HUES6 (cell line): ENCODE data around the gene RAB11FIP5.
A peak's percentile ranks its signal among the peaks of the same experiment; 100 is the strongest.

Experiments used
- H3K27ac ChIP-seq: 2 replicates; pipeline ENCODE4 v1.7.0; 2013; ENCODE audit warnings: low read depth, mild to moderate bottlenecking, low read length, inconsistent platforms
- H3K27me3 ChIP-seq: 2 replicates; pipeline ENCODE4 v1.6.1; 2013; ENCODE audit warnings: low read length; ENCODE audit not compliant: control insufficient read depth, insufficient read depth
- H3K36me3 ChIP-seq: 2 replicates; pipeline ENCODE4 v1.6.1; 2013; ENCODE audit warnings: low read length; ENCODE audit not compliant: control insufficient read depth, insufficient read depth
- H3K4me1 ChIP-seq: 2 replicates; pipeline ENCODE4 v1.6.1; 2013; ENCODE audit warnings: low read length; ENCODE audit not compliant: control insufficient read depth, insufficient read depth
- H3K4me3 ChIP-seq: 2 replicates; pipeline ENCODE4 v1.5.1; 2013; ENCODE audit warnings: low read depth, low read length
- H3K9ac ChIP-seq: one replicate; pipeline ENCODE4 v1.6.1; 2013; ENCODE audit warnings: mild to moderate bottlenecking, low read length
- H3K9me3 ChIP-seq: 2 replicates; pipeline ENCODE4 v1.6.1; 2013; ENCODE audit warnings: low read depth, low read length; ENCODE audit not compliant: control insufficient read depth, insufficient read depth

RAB11FIP5 gene, protein sequence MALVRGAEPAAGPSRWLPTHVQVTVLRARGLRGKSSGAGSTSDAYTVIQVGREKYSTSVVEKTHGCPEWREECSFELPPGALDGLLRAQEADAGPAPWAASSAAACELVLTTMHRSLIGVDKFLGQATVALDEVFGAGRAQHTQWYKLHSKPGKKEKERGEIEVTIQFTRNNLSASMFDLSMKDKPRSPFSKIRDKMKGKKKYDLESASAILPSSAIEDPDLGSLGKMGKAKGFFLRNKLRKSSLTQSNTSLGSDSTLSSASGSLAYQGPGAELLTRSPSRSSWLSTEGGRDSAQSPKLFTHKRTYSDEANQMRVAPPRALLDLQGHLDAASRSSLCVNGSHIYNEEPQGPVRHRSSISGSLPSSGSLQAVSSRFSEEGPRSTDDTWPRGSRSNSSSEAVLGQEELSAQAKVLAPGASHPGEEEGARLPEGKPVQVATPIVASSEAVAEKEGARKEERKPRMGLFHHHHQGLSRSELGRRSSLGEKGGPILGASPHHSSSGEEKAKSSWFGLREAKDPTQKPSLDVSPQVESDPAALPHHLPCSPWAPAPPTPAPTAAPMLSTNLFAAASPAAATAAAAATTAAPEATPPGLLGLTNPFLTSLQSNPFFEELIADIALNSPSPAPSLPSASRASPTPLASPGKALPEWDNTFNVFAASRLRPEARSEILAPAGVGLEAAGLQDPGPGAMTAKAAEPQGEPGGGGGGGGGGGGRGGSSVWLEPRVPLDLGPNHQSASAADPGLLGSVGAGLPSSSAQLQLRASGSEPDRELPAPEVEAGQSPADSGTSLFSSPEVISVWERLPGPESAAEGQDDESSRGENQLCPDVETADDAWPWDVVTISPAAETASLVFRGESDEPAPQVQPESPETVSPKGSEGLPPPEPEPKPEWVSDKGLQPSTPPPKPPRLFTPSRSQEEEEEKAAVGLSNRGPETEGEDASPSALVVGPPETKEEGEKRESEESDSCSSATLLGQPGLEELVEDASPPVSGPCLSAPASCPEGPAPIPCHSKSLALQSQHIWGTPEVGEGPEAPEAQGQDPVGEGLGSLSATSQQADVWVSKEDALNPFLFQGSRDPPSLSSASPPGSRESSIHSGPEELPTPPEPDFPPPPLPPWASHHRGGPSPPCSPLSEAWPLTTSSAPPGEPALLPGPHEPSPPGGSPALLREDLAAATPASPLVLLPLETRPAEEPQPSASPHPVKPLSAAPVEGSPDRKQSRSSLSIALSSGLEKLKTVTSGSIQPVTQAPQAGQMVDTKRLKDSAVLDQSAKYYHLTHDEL (N-terminal part only)

DNA sequence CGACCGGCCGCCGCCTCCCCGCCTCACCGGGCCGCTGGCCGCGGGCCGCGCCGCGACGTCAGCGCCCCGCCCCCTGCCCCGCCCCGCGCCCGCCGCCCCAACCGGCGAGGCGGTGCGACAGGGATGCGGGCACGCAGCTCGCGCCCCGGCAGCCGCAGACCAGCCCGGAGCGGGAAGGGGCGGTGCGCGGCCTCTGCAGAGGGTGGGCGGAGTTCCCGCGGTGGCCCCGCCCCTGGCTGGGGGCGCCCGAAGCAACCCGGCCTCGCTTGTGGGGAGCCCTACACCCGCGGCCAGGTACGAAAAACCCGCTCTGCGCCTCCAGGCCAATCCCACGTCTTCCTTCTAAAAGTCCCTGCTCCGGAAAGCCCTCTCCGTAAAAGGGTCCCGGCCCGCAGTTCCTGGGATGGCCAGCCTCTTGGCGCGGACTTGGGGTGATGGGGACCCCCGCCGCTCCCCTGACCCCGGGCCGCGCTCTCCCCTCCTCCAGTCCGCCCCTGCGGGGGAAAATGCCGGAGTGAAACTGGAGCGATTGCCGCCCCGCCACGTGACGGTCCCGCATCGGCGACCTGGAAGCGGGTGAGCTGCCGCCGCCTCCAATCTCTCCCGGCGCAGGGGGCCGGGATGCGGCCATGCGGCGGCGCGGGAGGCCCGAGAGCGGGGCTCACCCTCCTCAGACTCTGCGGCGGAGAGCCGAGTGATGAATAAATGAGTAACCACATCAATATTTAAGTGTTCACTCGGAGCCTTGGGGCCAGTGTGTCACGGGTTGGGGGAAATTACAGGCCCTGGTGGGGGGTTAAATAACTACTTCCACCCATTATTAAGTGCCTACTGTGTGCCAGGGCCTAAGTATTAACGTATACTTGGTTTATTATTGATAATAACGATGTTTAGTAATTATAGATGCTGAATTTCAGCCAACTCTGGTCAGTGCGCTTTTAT is at the start of gene RAB11FIP5:
Gene RAB11FIP5, minus strand, starts transcription at position 36 of the 942 bp plus-strand sequence. CDS start 171 bp downstream, outside the sequence.
- Histone ChIP-seq H3K4me3 (peak within 1 kb of the TSS; percentile 71), H3K9ac (peak within 1 kb of the TSS; percentile 72), H3K27ac (peak within 1 kb of the TSS; percentile 64; the same call in 1 of the 2 replicates), H3K9me3 (peaks cover 8% of the 10 kb centered on the region; the same call in 1 of the 2 replicates), H3K27me3 (peaks cover 11% of the 10 kb centered on the region), H3K36me3 (no peaks in the 10 kb centered on the region), H3K4me1 (peaks cover 10% of the 10 kb centered on the region)

DNA sequence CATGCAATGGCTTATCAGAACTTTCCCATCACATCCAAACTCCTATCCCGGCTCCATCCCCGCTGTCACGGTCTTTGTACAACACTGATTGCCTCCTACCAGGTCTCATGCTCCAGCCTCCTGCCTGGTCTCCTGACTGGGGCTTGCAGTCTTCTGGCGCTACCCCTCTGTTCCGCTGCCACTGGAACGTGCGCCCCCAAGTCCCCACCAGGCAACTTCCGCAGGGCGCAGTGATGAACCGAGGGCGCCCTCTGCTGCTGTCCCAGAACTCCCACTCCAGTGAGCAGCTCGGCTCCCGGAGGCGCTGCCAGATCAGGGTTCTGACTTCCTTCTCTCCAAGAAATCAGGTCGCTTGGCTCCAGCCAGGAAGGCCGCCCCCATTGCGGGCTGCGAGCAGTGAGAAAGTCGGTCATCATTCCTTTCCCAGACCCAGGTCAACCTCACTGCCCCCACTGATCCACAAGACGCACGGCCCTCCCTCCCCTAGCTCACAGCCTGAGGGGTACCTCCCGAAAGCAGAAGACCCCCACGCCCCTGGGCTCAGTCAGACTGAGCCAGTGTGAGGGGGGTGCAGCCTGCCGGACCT is 43.9 kb upstream of the RAB11FIP5 start:
- H3K27me3 ChIP-seq, result peaks cover 16% of the 10 kb centered on the region
- H3K9me3 ChIP-seq, result no peaks in the 10 kb centered on the region
- peak overlapping the region; percentile 55 for H3K4me3 ChIP-seq
- H3K4me1 ChIP-seq, result no peaks in the 10 kb centered on the region
- H3K9ac ChIP-seq, result peak overlapping the region; percentile 30
- H3K36me3 ChIP-seq, result no peaks in the 10 kb centered on the region
- H3K27ac ChIP-seq, result no peak overlapping the region

DNA sequence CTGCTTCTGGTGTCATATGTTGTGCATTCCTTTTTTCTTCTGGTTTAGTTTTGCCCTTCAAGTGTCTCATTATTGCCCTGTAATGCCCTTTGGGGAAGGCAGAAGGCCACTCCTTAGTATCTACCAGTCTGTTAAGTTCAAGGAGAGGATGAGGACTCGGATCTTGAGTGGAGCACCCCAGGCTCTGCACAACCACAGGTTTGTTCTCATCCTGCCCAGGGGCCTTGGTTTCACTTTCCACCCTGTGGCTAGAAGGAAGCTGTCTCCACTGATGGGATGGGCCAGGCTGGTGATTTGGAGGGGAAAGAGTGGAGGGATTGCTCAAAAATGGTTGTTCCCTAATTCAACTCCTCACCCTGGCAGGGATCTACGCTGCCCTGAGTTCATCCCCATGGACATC is 30.2 kb upstream of the RAB11FIP5 start:
- Histone ChIP-seq H3K9ac (no peak overlapping the region), H3K4me1 (no peaks in the 10 kb centered on the region), H3K9me3 (no peaks in the 10 kb centered on the region), H3K27me3 (no peaks in the 10 kb centered on the region), H3K4me3 (no peak overlapping the region), H3K36me3 (no peaks in the 10 kb centered on the region), H3K27ac (no peak overlapping the region)

DNA sequence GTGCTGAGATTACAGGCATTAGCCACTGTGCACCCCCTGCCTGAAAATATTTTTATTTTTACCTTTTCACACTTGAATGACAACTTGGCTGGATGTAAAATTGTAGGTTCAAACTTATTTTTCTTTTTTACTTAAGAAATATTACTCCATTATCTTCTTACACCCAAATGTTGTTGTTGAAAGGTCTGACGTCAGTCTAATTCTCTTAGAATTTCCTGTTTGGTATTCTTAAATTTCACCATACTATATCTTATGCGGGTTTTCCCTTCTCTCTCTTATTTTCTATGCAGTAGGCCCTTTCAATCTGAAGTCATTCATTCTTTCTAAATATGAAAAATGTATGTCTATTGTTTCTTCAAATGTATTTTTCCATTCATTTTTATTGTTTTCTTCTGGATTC is 29.1 kb upstream of the RAB11FIP5 start:
- no peaks in the 10 kb centered on the region for H3K4me1 ChIP-seq
- H3K27me3 ChIP-seq, result no peaks in the 10 kb centered on the region
- no peak overlapping the region for H3K27ac ChIP-seq
- no peak overlapping the region for H3K9ac ChIP-seq
- no peaks in the 10 kb centered on the region for H3K36me3 ChIP-seq
- H3K9me3 ChIP-seq, result no peaks in the 10 kb centered on the region
- no peak overlapping the region for H3K4me3 ChIP-seq

DNA sequence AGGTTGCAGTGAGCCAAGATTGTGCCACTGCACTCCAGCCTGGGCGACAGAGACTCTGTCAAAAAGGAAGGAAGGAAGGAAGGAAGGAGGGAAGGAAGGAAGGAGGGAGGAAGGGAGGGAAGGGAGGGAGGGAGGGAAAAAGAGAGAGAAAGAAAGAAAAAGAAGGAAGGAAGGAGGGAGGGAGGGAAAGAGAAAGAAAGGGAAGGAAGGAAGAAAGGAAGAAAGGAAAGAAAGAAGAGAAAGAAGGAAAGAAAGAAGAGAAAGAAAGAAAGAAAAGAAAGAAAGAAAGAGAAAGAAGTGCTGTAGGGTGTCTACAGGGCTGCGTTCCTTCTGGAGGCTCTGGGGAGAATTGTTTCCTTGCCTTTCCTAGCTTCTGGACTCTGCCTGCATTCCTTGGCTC is 22.5 kb upstream of the RAB11FIP5 start:
- Histone ChIP-seq H3K27ac (no peak overlapping the region), H3K9me3 (no peaks in the 10 kb centered on the region)

DNA sequence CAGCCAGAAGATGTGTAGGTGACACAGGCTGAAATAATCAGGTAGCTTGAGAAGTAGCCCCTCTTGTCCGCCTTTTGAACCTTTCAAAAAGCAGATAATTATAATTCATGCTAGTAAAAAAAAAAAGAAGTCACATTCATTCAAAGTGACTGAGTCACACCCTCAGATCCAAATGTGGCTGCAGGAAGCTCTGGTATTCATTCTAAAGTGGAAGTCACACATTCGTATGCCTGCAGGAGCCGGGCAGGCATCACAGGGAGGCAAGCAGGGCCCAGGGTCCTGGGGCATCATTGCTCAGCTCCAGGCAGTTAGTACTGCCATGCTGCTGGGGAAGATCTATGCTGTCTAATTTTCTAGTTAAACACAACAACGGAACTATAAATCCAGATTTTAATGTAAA is 21.7 kb upstream of the RAB11FIP5 start:
- Histone ChIP-seq H3K27me3 (no peaks in the 10 kb centered on the region), H3K9me3 (no peaks in the 10 kb centered on the region), H3K36me3 (no peaks in the 10 kb centered on the region), H3K27ac (no peak overlapping the region), H3K4me1 (0 out of 2 replicates have a peak, but pooled peaks cover 4% of the 10 kb centered on the region), H3K9ac (no peak overlapping the region), H3K4me3 (no peak overlapping the region)

More for the DNA sequence above, 22.5 kb upstream of the RAB11FIP5 start:
- H3K36me3 ChIP-seq, result no peaks in the 10 kb centered on the region
- no peak overlapping the region for H3K4me3 ChIP-seq
- H3K9ac ChIP-seq, result no peak overlapping the region
- H3K27me3 ChIP-seq, result no peaks in the 10 kb centered on the region
- H3K4me1 ChIP-seq, result 0 out of 2 replicates have a peak, but pooled peaks cover 4% of the 10 kb centered on the region

DNA sequence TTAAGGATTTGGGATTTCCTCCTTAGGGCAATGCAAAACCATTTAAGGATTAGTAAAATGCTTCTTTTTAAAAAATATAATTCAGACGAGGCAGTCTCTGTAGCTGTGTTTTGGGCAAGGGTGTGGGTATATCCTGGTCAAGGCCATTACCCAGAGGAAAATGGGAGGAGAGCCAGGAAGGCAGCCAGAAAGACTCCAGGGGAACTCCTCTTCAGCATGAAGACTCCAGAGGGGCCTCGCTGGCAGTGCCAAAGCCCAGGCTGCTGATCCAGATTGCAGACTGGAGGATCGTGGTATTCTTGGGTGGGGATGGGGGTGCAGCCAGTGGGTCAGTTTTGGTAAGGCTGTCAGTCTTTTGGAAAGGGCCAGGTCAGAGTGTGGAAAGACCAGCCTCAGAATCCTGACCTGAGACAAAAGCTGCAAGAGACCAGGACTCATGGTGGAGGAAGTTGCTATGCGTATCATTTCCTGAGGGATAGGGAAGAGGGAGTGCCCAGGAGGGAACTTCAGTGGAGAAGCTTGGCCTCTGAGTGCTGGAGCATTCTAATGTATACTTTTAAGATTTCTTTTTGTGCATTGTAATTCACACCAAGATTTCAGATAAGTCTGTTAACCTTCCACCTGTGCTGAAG is 20.9 kb upstream of the RAB11FIP5 start:
- Histone ChIP-seq H3K27ac (no peak overlapping the region), H3K9me3 (no peaks in the 10 kb centered on the region), H3K36me3 (no peaks in the 10 kb centered on the region), H3K27me3 (no peaks in the 10 kb centered on the region), H3K4me3 (no peak overlapping the region), H3K4me1 (0 out of 2 replicates have a peak, but pooled peaks cover 4% of the 10 kb centered on the region), H3K9ac (no peak overlapping the region)

DNA sequence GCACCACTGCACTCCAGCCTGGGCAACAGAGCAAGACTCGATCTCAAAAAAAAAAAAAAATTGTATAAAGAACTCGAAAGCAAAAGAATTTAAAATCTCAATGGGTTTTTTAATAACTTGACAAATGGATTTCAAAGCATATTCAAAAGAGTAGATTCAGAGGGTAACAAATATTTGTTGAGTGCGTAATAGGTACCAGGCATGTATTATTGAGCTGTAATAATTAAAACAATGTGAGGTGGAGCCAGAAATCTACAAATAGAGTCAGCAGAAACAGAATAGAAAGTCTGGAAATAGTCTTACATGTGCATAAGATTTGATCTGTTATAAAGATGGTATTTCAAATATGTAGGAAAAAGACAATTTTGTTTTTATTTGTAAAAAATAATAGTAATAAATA is 19.1 kb upstream of the RAB11FIP5 start:
- H3K27me3 ChIP-seq, result no peaks in the 10 kb centered on the region
- H3K4me3 ChIP-seq, result no peak overlapping the region
- H3K36me3 ChIP-seq, result no peaks in the 10 kb centered on the region
- no peak overlapping the region for H3K27ac ChIP-seq
- no peak overlapping the region for H3K9ac ChIP-seq
- 0 out of 2 replicates have a peak, but pooled peaks cover 4% of the 10 kb centered on the region for H3K4me1 ChIP-seq
- H3K9me3 ChIP-seq, result no peaks in the 10 kb centered on the region

DNA sequence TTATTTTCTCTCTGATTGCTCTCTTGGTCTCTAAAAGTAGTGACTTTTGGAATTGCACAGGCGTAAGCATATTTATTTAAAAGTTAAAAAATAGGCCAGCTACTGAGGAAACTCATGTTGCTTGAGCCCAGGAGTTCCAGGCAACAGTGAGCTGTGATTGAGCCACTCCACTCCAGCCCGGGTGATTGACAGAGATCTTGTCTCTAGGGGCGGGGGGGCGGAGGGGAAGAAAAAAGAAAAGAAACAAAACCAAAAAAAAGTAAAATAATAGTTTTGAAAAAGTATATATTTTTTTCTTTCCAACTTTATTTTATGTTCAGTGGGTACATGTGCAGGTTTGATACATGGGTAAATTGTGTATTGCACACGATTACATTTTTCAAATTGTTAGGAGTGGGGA is 18.0 kb upstream of the RAB11FIP5 start:
- H3K27me3 ChIP-seq, result no peaks in the 10 kb centered on the region

More for the DNA sequence above, 18.0 kb upstream of the RAB11FIP5 start:
- Histone ChIP-seq H3K4me1 (0 out of 2 replicates have a peak, but pooled peaks cover 4% of the 10 kb centered on the region), H3K27ac (no peak overlapping the region), H3K9ac (no peak overlapping the region), H3K36me3 (no peaks in the 10 kb centered on the region), H3K9me3 (no peaks in the 10 kb centered on the region), H3K4me3 (no peak overlapping the region)
